T-cell (primary cell): ENCODE data around the gene ZNF827. TPM values are rescaled to one million over a fixed set of nuclear protein-coding genes. Genes with fewer than 3 reads are reported as not detected.

Experiments used
- ATAC-seq, 4 experiments: fragments of 200-7000 bp in 3 of 4; fragments of 150-1000 bp in 1 of 4; cut with Tn5 transposase; replicated peaks in 1 of 4; 1 replicate in 3 of 4; 2 replicates in 1 of 4; pipeline ENCODE4 v1.10.0; 2021; ENCODE audit warnings: moderate library complexity in 3 of 4, mild to moderate bottlenecking in 2 of 4, moderate number of reproducible peaks in 1 of 4
- CTCF ChIA-PET, 2 donors: fragments of 300-600 bp; sonication (Branson Sonifier 250); formaldehyde crosslinking; loops; one replicate each; lab custom pipeline; 2022; ENCODE audit warnings: antibody characterized with exemption in 2 of 2; lab: Charles Lee
- POLR2A ChIA-PET, 2 donors: fragments of 300-600 bp; sonication (Branson Sonifier 250); formaldehyde crosslinking; loops; one replicate each; lab custom pipeline; 2022; ENCODE audit warnings: antibody characterized with exemption in 2 of 2; lab: Charles Lee
- DNase-seq, 35 experiments: peaks; one replicate each; pipeline versions ENCODE4 v3.0.0 to v3.0.0-alpha.2; 2013 to 2023
- H3K27ac ChIP-seq: one replicate; pipeline ENCODE4 v1.5.1; 2013; ENCODE audit warnings: low read length
- H3K27me3 ChIP-seq, 2 experiments: replicated peaks in 1 of 2; 1 replicate in 1 of 2; 2 replicates in 1 of 2; pipeline versions ENCODE4 v1.6.1 to v1.7.0; 2013; ENCODE audit warnings: low read length in 1 of 2, mixed read lengths in 1 of 2; ENCODE audit not compliant: control insufficient read depth in 2 of 2, insufficient read depth in 2 of 2; ENCODE audit errors: extremely low read depth in 1 of 2
- H3K36me3 ChIP-seq, 2 donors: 1 replicate in 1 of 2; 2 replicates in 1 of 2; pipeline versions ENCODE4 v1.6.1 to v1.7.0; 2013; ENCODE audit warnings: low read length in 1 of 2; ENCODE audit not compliant: control insufficient read depth in 2 of 2, insufficient read depth in 1 of 2; ENCODE audit errors: extremely low read depth in 1 of 2
- H3K4me1 ChIP-seq, 2 experiments: 1 replicate in 1 of 2; 2 replicates in 1 of 2; pipeline versions ENCODE4 v1.6.1 to v1.7.0; 2013; ENCODE audit warnings: low read length in 2 of 2, mixed read lengths in 1 of 2; ENCODE audit not compliant: insufficient read depth in 2 of 2, control insufficient read depth in 1 of 2; ENCODE audit errors: extremely low read depth in 1 of 2
- H3K4me3 ChIP-seq, 2 donors: 1 replicate in 1 of 2; 2 replicates in 1 of 2; pipeline versions ENCODE4 v1.5.1 to v1.7.0; 2013; ENCODE audit warnings: mild to moderate bottlenecking in 2 of 2, low read length in 1 of 2, moderate library complexity in 1 of 2; ENCODE audit not compliant: control insufficient read depth in 1 of 2; ENCODE audit errors: extremely low read depth in 1 of 2
- H3K9me3 ChIP-seq: 2 replicates; pipeline ENCODE4 v1.7.0; 2013
- H3K27ac Mint-ChIP-seq, 2 donors: one replicate each; pipeline ENCODE4 v1.8.0; 2020 to 2021; ENCODE audit warnings: mild to moderate bottlenecking in 2 of 2, mixed read lengths in 2 of 2
- H3K27me3 Mint-ChIP-seq, 2 donors: one replicate each; pipeline ENCODE4 v1.8.0; 2021 to 2022; ENCODE audit warnings: mixed read lengths in 2 of 2
- H3K36me3 Mint-ChIP-seq: one replicate; pipeline ENCODE4 v1.8.0; 2021; ENCODE audit warnings: mixed read lengths
- H3K4me1 Mint-ChIP-seq, 3 donors: one replicate each; pipeline ENCODE4 v1.8.0; 2020 to 2022; ENCODE audit warnings: mixed read lengths in 3 of 3, mild to moderate bottlenecking in 1 of 3
- H3K4me3 Mint-ChIP-seq, 3 donors: one replicate each; pipeline ENCODE4 v1.8.0; 2020 to 2022; ENCODE audit warnings: mild to moderate bottlenecking in 3 of 3, mixed read lengths in 3 of 3, moderate library complexity in 3 of 3
- H3K9me3 Mint-ChIP-seq, 3 donors: one replicate each; pipeline ENCODE4 v1.8.0; 2020 to 2022; ENCODE audit warnings: mixed read lengths in 3 of 3
- WGBS: methylation state at CpG from one replicate; pipeline ENCODE4 v1.1.5; 2013; ENCODE audit warnings: missing lambda C conversion rate; ENCODE audit not compliant: insufficient coverage; 5-methylcytosine and 5-hydroxymethylcytosine counted together
- total RNA-seq, 35 experiments: library from RNA in 6 of 35; stranded (reverse) in 6 of 35; fragments of 120-200 nt in 1 of 35; gene quantifications; one replicate each; pipeline versions ENCODE4 v1.2.1 to v1.2.4 and lab custom pipeline; 2013 to 2026

Gene ZNF827
- total RNA-seq, 5 donors from 2014 or later (not counting 1 experiment from before 2014, with no cell fraction given): 17.3 to 24.8 (median 18.5) TPM

DNA sequence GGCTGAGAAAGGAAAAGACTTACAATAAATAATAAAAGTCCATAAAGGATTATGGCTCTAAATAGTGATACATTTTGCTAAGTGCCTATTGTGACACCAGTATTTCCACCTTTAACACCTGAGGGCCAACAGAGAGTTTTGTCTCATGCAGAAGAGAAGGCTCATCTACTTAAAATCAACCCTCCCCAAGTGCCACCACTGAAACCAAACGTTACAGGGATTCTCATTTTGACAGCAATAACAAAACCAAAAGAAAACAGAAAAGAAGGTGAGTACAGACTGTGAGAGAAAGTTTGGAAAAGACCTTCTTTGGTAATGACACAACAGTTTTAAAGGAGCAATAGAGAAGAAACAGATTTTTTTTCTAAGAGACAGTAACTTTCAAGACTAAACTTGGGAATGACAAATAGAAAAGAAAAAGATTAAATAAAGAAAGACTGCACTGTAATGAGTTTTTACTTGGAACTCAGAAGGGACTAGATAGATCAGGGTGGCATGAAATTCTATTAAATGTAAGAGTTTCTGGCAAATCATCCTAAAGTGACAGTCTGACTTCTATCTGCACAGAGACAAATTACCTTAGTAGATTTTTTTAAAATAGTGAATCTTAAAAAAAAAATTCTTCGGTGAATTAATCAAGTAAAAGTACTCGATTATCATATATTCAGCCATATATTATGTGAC is 109.7 kb downstream of the ZNF827 start:
- H3K27ac Mint-ChIP-seq: peak overlapping the region; percentile 86 to 93
- CTCF ChIA-PET: interaction anchor here in 1 of 2 donors (0.6 kb wide), 1 partner anchor 108 kb away, joined by 3 read pairs; no protein-coding TSS in a partner anchor
- DNase-seq: no peak
- H3K27me3 Mint-ChIP-seq: no peaks in the 10 kb centered on the region
- no peak overlapping the region for H3K4me3 ChIP-seq
- WGBS: no CpG with 5 or more reads among the region's 3 CpGs
- peaks cover 28 to 37% (median 31%) of the 10 kb centered on the region in 3 donors for H3K4me1 Mint-ChIP-seq
- peaks cover 0 to 7% of the 10 kb centered on the region in 2 donors for H3K36me3 ChIP-seq
- H3K9me3 ChIP-seq: no peaks in the 10 kb centered on the region
- H3K27ac ChIP-seq: no peak overlapping the region
- H3K4me3 Mint-ChIP-seq: peak overlapping the region in 1 of 3 donors; percentile 61
- no peaks in the 10 kb centered on the region for H3K27me3 ChIP-seq
- peaks cover 46% of the 10 kb centered on the region for H3K36me3 Mint-ChIP-seq
- peaks cover 3 to 19% of the 10 kb centered on the region in 2 experiments for H3K4me1 ChIP-seq
- POLR2A ChIA-PET: interaction anchor here in 1 of 2 donors (0.7 kb wide), 1 partner anchor 1789 kb away, joined by 3 read pairs; no protein-coding TSS in a partner anchor
- no peaks in the 10 kb centered on the region for H3K9me3 Mint-ChIP-seq
- ATAC-seq: no peak

- Histone ChIP-seq H3K4me3 (no peak overlapping the region), H3K36me3 (peaks cover 0 to 7% of the 10 kb centered on the region in 2 donors), H3K4me1 (peaks cover 3 to 19% of the 10 kb centered on the region in 2 experiments), H3K27ac (no peak overlapping the region), H3K27me3 (no peaks in the 10 kb centered on the region), H3K9me3 (no peaks in the 10 kb centered on the region)
- WGBS: 95% methylated on average over 11 of the region's 11 CpGs
- peaks cover 48% of the 10 kb centered on the region for H3K36me3 Mint-ChIP-seq
- H3K4me3 Mint-ChIP-seq: no peak overlapping the region
- ChIA-PET CTCF (interaction anchor here (0.5 to 0.9 kb wide), 2 partner anchors 14 to 544 kb away, joined by 4 read pairs; no protein-coding TSS in a partner anchor), POLR2A (no interaction called here)
- no peaks in the 10 kb centered on the region for H3K27me3 Mint-ChIP-seq
- ATAC-seq (peak in 1 of 4 experiments; percentile 71), DNase-seq (peak in 1 of 35 experiments; percentile 12)
- no peaks in the 10 kb centered on the region for H3K9me3 Mint-ChIP-seq
- H3K4me1 Mint-ChIP-seq: peaks cover 28 to 31% (median 29%) of the 10 kb centered on the region in 3 donors
- H3K27ac Mint-ChIP-seq: no peak overlapping the region
Observed at GRCh38 chr4:145827885-145828284, 110.7 kb downstream of the ZNF827 start.

GRCh38 chr4:145825255-145825654 is 113.4 kb downstream of the ZNF827 start:
- Histone ChIP-seq H3K27ac (no peak overlapping the region), H3K36me3 (peaks cover 9 to 12% of the 10 kb centered on the region in 2 donors), H3K4me1 (peaks cover 3 to 14% of the 10 kb centered on the region in 2 experiments), H3K9me3 (no peaks in the 10 kb centered on the region), H3K4me3 (no peak overlapping the region), H3K27me3 (no peaks in the 10 kb centered on the region)
- ATAC-seq (no peak), DNase-seq (no peak)
- Mint-ChIP-seq H3K4me3 (no peak overlapping the region), H3K27me3 (no peaks in the 10 kb centered on the region), H3K36me3 (peaks cover 55% of the 10 kb centered on the region), H3K9me3 (no peaks in the 10 kb centered on the region), H3K27ac (no peak overlapping the region), H3K4me1 (peaks cover 17 to 22% (median 18%) of the 10 kb centered on the region in 3 donors)
- ChIA-PET CTCF (no interaction called here), POLR2A (interaction anchor here in 1 of 2 donors (0.6 kb wide), 1 partner anchor 22 kb away, joined by 3 read pairs; no protein-coding TSS in a partner anchor)
- WGBS: 95% methylated on average over 4 of the region's 7 CpGs

- no peaks in the 10 kb centered on the region for H3K9me3 Mint-ChIP-seq
- peaks cover 62% of the 10 kb centered on the region for H3K36me3 Mint-ChIP-seq
- Histone ChIP-seq H3K4me3 (no peak overlapping the region), H3K27me3 (no peaks in the 10 kb centered on the region), H3K9me3 (no peaks in the 10 kb centered on the region), H3K36me3 (peaks cover 9 to 12% of the 10 kb centered on the region in 2 donors), H3K27ac (no peak overlapping the region), H3K4me1 (peaks cover under 1 to 6% of the 10 kb centered on the region in 2 experiments)
- no peaks in the 10 kb centered on the region for H3K27me3 Mint-ChIP-seq
- H3K4me3 Mint-ChIP-seq: no peak overlapping the region
- WGBS: no CpG with 5 or more reads among the region's 3 CpGs
- H3K27ac Mint-ChIP-seq: no peak overlapping the region
- ATAC-seq: no peak
- peaks cover 9 to 14% (median 10%) of the 10 kb centered on the region in 3 donors for H3K4me1 Mint-ChIP-seq
- ChIA-PET CTCF (no interaction called here), POLR2A (no interaction called here)
- no peak for DNase-seq
Observed at GRCh38 chr4:145824463-145824862, 114.2 kb downstream of the ZNF827 start.

DNA sequence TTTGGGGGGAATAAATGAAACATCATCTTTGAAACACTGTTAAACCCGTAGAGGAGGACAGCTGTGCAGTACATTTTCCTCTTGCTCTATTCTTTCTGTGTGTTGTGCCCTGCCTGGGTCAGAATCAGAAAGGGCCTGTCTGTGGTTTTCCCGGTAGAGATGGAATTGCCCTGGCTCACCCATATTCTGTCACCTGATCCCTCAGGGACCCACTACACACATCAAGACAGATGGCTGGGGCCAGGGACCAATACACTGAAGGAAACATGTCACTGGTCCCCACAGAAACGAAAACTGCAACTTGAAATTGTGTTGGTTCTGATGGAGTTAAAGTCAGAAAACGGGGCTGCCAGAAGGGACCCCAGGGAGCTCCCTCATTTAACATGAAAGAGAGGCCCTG is 114.9 kb downstream of the ZNF827 start:
- no peak overlapping the region for H3K27ac Mint-ChIP-seq
- Histone ChIP-seq H3K36me3 (peaks cover 9 to 12% of the 10 kb centered on the region in 2 donors), H3K27ac (no peak overlapping the region), H3K4me1 (no peaks in the 10 kb centered on the region), H3K27me3 (no peaks in the 10 kb centered on the region), H3K9me3 (no peaks in the 10 kb centered on the region), H3K4me3 (no peak overlapping the region)
- DNase-seq: no peak
- 97% methylated on average over 3 of the region's 4 CpGs for WGBS
- H3K27me3 Mint-ChIP-seq: no peaks in the 10 kb centered on the region
- H3K36me3 Mint-ChIP-seq: peaks cover 69% of the 10 kb centered on the region
- ChIA-PET CTCF (no interaction called here), POLR2A (no interaction called here)
- no peaks in the 10 kb centered on the region for H3K9me3 Mint-ChIP-seq
- H3K4me3 Mint-ChIP-seq: no peak overlapping the region
- H3K4me1 Mint-ChIP-seq: peaks cover 3 to 7% (median 3%) of the 10 kb centered on the region in 3 donors
- ATAC-seq: no peak

- POLR2A ChIA-PET: no interaction called here
- H3K4me1 Mint-ChIP-seq: peaks cover 0 to 7% (median 0%) of the 10 kb centered on the region in 3 donors
- H3K4me1 ChIP-seq: no peaks in the 10 kb centered on the region
- ATAC-seq: no peak
- no peak overlapping the region for H3K4me3 ChIP-seq
- no peak for DNase-seq
- no peaks in the 10 kb centered on the region for H3K9me3 ChIP-seq
- no peak overlapping the region for H3K27ac ChIP-seq
- H3K27me3 ChIP-seq: no peaks in the 10 kb centered on the region
- H3K36me3 ChIP-seq: peaks cover 5 to 15% of the 10 kb centered on the region in 2 donors
- H3K4me3 Mint-ChIP-seq: no peak overlapping the region
- H3K27me3 Mint-ChIP-seq: no peaks in the 10 kb centered on the region
- CTCF ChIA-PET: no interaction called here
- no peaks in the 10 kb centered on the region for H3K9me3 Mint-ChIP-seq
- no peak overlapping the region for H3K27ac Mint-ChIP-seq
- 94% methylated on average over 2 of the region's 4 CpGs for WGBS
- H3K36me3 Mint-ChIP-seq: peaks cover 74% of the 10 kb centered on the region
Observed at GRCh38 chr4:145822581-145822980, 116.0 kb downstream of the ZNF827 start.
